Measurements from ENCODE around the gene FUT1.

DNA sequence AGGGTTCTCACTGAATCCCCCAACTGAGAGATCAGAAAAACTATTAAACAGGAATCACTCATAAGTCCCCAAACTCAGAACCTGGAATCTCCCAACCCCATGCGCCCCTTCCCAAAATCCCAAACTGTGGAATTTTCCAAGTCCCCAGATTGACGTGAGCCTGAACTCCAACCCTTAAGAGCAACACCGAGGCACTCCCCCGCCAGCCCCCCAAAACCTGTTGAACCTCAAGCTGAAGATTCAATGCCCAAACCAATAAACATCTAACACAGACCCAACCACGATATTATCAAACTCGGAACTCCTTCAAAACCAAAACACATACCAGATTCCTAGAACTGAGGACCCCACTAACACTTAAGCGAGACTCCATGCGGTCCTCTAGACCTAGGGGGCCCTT is 6.3 kb downstream of the FUT1 start:
- TF ChIP-seq, protein P1, sequence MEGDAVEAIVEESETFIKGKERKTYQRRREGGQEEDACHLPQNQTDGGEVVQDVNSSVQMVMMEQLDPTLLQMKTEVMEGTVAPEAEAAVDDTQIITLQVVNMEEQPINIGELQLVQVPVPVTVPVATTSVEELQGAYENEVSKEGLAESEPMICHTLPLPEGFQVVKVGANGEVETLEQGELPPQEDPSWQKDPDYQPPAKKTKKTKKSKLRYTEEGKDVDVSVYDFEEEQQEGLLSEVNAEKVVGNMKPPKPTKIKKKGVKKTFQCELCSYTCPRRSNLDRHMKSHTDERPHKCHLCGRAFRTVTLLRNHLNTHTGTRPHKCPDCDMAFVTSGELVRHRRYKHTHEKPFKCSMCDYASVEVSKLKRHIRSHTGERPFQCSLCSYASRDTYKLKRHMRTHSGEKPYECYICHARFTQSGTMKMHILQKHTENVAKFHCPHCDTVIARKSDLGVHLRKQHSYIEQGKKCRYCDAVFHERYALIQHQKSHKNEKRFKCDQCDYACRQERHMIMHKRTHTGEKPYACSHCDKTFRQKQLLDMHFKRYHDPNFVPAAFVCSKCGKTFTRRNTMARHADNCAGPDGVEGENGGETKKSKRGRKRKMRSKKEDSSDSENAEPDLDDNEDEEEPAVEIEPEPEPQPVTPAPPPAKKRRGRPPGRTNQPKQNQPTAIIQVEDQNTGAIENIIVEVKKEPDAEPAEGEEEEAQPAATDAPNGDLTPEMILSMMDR (IDR thresholded peaks at IDR 0.05): no peak
- no peak for TF ChIP-seq EZH2 (IDR thresholded peaks at IDR 0.05; ENCODE audit: borderline replicate concordance, insufficient read depth, low read depth, low read length, poor library complexity, severe bottlenecking)
